ENCODE results near the gene NRAS.
"Not testable (repeated sequence)": the region's sequence is repeated elsewhere in the genome, so short reads cannot be mapped to it uniquely, and the experiment has no call there.

NRAS gene

DNA sequence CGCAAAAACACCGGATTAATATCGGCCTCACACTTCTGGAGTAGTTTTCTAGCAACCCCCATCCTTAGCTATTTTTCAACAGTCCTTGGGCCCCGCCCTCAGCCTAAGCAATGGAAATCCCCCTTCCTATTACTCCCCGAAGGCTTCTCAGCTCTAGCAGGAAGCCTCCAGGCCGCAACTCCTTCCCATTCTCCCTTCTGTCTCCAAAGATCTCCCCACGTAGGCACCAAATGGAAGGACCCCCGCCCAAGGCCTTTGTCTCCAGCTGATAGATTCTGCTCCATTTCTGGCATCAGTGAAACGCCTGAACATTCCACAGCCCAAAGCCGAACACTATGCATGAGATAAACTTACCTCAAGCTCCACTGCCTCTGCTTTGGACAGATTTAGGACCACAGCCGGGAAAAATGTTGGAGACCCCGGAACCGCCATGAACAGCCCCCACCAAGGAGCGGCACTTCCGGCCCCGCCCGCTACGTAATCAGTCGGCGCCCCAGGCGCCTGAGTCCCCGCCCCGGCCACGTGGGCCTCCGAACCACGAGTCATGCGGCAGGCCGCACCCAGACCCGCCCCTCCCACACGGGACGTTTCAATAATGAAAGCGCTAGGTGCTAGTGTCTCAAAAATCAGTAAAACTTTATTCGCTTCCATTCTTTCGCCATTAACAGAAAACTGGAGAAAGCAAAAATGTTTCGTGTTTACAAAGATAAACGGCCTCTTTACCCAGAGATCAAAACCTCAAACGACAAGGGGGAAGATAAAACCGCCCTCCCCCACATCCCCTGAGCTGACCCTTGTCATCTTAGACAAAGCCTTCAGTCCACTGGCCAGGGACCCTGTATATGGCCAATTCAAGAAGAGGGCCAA is at the start of gene NRAS:
Gene NRAS (minus strand): TSS at position 468 of the 867 bp plus-strand sequence. CDS start 611 bp downstream, outside the sequence.
- peak; percentile 87 for DNase-seq

- no peak for DNase-seq
Measured at GRCh38 chr1:114764689-114765088, 48.1 kb upstream of the NRAS start.

GRCh38 chr1:114758256-114758832 is 41.8 kb upstream of the NRAS start:
- DNase-seq: no peak

DNA sequence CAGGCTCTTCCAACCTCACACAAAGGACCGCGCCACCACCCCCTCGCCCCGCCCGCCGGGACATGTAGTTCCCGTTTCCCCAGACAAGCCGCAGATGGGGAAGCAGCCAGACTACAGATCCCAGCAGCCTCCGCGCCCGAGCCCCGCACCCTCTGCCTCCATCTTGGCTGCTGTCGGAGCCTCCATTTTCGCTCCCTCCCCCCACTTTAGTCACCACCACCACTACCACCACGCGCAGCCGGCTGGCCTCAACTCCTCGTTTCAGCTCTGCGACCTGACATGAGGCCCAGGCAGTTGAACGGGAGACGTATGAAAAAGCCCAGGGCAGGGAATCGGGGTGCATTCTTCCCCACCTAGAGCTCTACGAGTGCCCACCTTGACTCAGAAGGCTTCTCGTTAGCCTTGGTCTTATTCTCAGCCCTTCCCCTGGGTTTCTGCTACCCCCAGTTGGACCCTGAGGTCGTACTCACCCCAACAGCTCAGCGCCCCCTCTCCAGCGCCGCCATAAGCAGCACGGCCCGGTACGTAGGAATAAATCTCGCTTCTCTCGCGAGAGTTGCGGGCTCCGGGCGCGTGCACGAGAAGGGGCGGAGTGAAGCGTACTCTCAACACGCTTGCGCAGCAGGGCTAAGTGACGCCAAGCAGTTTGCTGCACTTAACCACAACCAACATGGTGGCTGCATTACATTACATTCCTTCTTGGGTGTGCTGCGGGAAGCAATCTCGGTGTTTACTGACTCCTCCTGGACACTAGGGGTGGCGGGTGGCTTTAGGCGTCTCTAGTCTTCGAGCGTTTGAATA is 41.1 kb upstream of the NRAS start, which contains the start of gene CSDE1:
Gene CSDE1 (minus strand): TSS at position 530 of the 801 bp plus-strand sequence. CDS start 18,094 bp downstream, outside the sequence.
- DNase-seq: peak; percentile 96

- DNase-seq: no peak
Measured at GRCh38 chr1:114756949-114757454, 40.4 kb upstream of the NRAS start.

- peak; percentile 25 for DNase-seq
Measured at GRCh38 chr1:114756009-114756892, 39.7 kb upstream of the NRAS start.

GRCh38 chr1:114755006-114755931 is 38.7 kb upstream of the NRAS start:
- no peak for DNase-seq

DNA sequence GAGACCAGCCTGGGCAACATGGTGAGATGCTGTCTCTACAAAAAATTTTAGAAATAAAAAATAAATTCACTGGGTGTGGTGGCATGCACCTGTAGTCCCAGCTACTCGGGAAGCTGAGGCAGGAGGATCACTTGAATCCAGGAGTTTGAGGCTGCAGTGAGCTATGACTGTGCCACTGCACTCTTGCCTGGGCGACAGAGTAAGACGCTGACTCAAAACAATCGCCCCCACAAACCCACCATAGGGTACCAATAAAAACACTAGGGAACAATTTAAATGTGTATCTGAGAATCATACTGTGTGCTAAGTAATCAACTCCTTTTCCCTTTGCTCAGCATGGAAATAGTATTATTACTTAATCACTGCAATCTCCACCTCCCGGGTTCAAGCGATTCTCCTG is 37.1 kb upstream of the NRAS start:
- not testable (repeated sequence) for DNase-seq

GRCh38 chr1:114753143-114753542 is 36.6 kb upstream of the NRAS start:
- no peak for DNase-seq

DNA sequence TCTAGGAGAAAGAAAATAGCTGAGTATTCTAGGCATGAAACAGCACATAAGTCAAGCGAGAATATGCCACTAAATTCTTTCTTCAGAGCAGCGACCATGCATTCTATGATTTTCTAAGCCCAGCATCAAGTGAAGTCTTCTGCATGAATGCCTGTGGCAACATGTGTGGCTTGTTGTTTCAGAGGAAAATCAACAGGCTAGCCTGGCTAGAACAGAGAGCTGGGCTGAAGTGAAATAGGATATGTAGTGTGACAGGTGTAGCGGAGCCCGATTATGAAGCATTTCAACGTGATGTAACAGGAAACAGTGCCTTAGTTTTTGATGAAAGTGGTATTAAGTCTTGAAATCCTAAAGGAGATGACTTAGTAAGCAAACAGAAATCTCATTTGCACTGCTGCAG is 34.2 kb upstream of the NRAS start:
- DNase-seq: peak; percentile 6

DNA sequence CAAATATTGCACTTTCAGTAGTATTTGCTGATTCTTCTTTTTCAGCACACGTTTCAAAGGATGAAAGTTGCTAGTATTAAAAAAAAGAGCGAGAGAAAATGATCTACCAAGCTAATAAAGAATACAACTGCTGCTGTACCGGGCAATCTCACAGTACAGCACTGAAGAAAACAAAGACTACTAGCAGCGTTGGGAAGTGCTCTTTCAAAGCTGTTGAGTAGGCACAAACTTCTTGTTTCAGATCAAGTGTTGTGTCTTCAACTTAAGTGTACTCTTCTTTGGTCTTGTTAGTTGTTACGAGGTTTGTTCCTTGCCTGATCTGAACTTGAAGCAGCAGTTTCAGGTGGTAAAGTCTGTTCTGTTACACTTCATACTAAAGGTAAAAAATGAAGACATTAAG is 33.3 kb upstream of the NRAS start:
- DNase-seq: no peak

DNA sequence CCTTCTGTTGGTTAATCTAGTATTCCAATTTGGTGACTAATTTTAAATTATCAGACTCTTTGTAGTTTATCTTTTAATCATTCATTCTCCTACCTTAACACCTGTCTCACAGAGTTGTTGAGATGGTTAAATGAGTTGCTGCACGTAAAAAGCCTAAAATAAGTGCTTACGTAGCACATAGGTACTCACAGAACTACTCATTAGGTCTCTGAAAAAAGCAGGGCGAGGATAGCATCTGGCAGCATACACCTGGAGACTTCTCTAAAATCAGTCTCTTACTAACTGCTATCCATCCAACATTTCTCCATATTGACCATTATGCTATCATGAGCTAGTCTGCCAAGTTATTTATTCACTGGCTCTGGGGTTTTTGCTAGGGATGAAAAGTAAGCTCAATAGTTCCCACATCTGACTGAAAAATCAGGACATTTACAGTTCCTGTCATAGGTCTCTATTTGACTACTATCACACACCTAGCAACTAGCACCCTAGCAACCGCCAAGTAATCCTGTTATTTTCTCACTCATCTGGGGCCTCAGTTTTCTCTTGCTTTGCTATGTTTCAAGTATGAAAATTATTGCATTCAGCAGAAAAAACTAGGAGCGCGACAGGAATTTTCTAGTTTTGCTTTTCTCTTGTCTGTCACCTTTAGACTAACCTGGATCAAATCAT is 30.0 kb upstream of the NRAS start:
- DNase-seq: no peak

- no peak for DNase-seq
Measured at GRCh38 chr1:114745291-114745690, 28.7 kb upstream of the NRAS start.

- DNase-seq: no peak
Measured at GRCh38 chr1:114741963-114742746, 25.6 kb upstream of the NRAS start.

DNA sequence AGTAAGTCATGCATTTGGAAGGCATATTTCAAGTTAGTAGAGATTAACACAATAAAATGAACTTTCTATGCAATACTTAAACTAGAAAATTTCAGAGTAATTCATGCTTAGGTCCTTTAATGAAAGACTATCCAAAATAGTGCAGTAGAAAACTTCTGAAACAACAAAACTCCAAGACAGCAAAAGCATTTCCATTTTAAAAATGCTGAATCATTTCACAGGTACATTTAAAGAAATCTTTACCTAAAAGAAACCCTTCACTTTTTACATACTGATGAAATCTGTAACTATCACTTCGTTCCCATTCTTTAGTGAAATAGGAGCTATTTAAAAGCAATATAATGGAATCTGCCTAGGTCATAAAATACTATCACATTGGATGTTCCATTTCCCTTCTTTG is 23.8 kb upstream of the NRAS start:
- DNase-seq: no peak

- no peak for DNase-seq
Measured at GRCh38 chr1:114737314-114737849, 20.8 kb upstream of the NRAS start.

- no peak for DNase-seq
Measured at GRCh38 chr1:114735479-114735878, 18.9 kb upstream of the NRAS start.

GRCh38 chr1:114729782-114730181 is 13.2 kb upstream of the NRAS start:
- no peak for DNase-seq

GRCh38 chr1:114728553-114728952 is 12.0 kb upstream of the NRAS start:
- no peak for DNase-seq

Measured in NCI-H774 (cell line).